CD4-positive, alpha-beta T cell treated with Interferon gamma for 1 hour (primary cell): ENCODE measurements around the gene TMUB1.

Experiments used
- DNase-seq: peaks from one replicate; pipeline ENCODE4 v3.0.0-alpha.2; 2020

The TMUB1 gene

GRCh38 chr7:151082141-151083070 lies 887 bp downstream of the TMUB1 start:
- DNase-seq: no peak

DNA sequence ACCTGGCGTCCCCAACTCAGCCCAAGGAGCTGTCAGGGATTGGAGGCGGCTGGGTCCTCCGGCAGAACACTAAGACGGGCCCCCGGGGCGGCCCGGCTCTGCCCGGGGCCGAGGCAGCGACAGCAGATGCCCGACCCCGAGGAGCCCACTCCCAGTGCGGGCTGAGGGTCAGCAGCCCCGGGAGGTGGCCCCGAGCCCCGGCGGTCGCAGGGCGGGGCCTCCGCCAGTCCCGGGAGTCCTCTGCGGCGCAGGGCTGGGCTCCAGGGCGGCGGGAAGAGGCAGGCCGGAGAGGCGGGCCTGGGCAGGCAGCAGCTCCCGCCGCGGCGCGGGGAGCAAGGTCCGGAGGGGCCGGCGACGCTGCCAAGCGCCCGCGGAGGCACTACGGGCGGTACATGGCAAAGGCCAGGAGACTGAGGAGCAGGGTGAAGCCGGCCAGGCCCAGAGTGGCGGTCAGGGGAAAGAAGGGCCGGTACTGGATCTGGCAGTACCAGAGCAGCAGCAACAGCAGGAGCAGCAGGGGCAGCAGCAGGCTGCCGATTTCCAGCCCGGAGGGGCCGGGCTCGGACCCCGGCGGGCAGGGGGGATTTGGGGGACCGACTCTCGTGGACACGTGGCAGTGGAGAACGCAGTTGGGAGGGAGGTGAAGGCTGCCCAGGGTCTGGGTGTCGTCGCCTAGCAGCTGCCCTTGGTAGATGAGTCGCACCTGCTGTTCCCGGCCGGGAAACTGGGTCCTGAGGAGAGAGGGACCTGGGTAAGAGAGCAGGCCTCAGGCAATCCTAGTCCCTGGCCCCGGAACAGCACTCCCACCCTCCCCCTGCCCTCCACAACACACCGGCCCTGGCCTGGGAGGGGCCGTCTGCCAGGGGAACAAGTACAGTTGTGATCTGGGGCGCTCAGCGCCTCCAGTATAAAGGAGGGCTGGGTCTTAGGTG lies 1.9 kb downstream of the TMUB1 start:
- DNase-seq: no peak

DNA sequence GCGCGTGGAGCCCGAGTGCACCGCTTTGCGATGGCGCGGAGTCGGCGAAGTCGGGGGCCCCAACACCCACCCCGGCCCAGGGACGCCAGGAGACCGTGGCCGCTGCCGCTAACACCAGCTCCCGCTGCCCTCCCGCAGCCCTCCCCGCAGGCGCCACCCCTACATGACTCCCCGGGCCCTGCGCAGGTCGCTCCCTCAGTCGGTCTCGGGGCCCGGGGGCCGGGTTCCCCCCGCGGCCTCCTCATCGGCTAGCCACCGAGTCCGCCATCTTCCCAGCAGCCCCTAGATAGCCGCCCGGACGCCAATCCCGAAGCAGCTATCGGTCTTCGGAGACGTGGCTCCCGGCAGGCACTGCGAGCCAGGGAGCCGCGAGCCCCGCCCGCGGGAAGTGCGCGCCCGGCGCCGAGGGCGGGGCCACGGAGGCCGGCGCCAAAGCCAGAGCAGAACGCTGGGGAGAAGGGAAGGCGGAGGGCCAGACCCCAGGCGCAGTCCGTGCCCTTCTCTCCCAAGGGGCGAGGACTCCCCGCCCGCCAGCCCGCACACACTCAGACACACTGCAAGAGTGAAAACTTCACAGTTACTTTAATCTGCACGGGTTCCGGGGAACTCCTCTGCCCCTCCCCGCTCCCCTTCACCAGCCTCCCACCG lies 2.6 kb downstream of the TMUB1 start, which contains the start of gene FASTK:
TSS of gene FASTK (minus strand) at position 288 of the 648 bp plus-strand sequence. CDS start at position 245, 43 bp downstream.
- DNase-seq: peak; percentile 89

- DNase-seq: no peak
Observed at GRCh38 chr7:151080067-151080521, 3.2 kb downstream of the TMUB1 start.

DNA sequence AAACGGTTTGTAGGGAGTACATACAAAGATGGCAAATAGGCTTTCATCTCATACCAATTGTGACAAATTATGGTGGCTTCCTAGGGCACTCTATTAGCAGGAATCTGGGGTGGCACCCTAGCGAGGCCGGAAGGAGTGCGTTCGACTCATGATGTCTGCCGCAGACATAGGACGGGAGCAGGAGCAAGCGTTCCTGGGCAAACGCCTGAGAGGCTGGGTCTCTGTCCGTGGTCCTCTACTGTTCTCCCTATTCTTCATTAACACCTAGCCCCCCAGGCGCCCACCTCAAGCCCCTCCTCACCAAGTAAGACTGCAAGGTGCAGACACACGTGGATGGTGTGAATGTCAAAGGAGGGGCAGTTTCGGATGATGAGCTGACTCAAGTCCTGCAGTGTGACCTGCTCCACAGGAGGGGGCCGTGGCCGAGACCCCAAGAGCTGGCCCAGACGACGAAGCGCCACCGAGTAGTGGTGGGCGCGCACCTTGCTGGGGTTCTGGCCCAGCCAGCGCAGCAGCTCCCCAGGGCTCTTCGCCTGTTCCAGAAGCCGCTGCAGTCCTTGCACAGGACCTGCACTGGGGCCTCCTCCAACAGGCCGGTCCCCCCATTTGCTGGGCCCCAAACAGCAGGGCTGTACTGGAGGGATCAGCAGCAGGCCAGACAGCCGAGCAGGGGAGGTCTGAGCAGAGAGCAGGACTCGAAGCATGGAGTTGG lies 3.9 kb downstream of the TMUB1 start:
- no peak for DNase-seq

- DNase-seq: no peak
Observed at GRCh38 chr7:151078233-151079040, 4.9 kb downstream of the TMUB1 start.

DNA sequence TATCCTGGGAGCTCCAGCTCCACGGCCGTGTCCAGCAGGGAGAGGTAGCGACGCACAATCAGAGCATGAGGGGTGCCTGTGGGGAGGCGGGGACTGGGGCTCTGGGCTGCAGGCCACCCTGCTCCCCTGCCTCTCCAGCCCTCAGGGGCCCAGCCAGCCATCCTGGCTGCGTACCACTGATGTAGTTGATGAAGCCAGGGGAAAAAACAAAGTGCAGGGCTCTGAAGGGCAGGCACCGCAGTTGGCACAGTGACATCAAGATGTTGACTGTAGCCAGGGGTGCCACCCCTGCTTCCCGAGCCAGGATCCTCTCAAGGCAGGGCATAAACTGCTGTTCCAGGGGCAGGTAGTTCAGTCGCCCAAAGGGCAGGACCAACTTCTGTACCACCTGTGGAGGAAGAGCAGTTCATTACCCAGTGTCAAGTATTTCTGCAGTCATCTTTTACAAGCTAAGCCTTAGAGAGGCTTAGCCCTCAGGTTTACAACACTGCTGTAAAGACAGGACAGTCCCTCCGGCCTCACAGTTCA lies 5.5 kb downstream of the TMUB1 start:
- DNase-seq: no peak

GRCh38 chr7:151076863-151077704 lies 6.2 kb downstream of the TMUB1 start:
- no peak for DNase-seq

DNA sequence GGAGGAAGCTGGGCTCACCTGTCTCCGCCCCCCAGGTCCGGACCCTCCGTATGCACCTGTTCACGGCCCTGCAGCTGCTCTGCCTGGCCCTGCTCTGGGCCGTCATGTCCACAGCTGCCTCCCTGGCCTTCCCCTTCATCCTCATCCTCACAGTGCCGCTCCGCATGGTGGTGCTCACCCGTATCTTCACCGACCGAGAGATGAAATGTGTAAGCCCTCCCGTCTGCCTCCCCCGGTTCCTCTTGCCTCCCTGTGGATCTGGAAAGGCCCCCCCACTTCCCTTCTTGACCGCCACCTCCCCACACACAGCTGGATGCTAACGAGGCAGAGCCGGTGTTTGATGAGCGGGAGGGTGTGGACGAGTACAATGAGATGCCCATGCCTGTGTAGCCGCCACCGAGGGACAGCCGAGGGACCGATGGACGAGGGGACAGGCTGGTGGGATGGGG lies 7.3 kb downstream of the TMUB1 start:
- no peak for DNase-seq

DNA sequence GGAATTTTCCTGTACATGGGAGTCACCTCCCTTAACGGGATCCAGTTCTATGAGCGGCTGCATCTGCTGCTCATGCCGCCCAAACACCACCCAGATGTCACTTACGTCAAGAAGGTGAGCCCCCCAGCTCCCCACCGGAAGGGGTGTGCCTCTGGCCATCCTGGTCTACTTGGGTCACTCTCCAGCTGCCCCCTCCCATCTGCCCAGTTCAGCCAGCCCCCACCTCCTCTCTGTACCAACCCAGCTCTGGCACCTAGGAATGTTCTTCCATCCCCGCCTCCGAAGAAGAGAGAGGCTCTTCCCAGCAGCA lies 7.7 kb downstream of the TMUB1 start:
- DNase-seq: no peak

GRCh38 chr7:151074817-151075661 lies 8.3 kb downstream of the TMUB1 start:
- no peak for DNase-seq

GRCh38 chr7:151073990-151074389 lies 9.3 kb downstream of the TMUB1 start:
- DNase-seq: no peak

- DNase-seq: no peak
Observed at GRCh38 chr7:151071032-151071866, 12.0 kb downstream of the TMUB1 start.

- no peak for DNase-seq
Observed at GRCh38 chr7:151070574-151070960, 12.7 kb downstream of the TMUB1 start.

DNA sequence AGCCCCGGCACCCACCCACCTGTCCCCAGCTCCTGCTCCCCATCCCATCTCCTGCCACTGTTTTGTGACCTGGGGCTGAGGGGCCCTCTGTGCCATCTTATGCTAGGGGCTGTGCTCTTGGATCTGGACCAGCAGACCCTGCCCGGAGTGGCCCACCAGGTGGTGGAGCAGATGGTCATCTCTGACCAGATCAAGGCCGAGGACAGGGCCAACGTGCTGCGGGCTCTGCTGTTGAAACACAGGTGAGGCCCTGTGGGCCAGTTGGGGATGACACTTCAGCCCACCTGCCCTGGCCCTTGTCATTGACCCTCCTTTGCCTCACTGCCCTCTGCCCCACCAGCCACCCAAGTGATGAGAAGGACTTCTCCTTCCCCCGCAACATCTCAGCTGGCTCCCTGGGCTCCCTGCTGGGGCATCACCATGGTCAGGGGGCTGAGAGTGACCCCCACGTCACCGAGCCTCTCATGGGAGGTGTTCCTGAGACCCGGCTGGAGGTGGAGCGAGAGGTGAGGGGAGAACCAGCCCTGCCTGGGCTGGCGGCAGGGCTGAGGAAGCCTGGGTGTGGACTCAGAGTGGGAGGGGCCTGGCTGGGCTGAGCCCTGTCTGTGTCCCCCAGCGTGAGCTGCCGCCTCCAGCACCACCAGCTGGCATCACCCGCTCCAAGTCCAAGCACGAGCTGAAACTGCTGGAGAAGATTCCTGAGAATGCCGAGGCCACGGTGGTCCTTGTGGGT lies 13.3 kb downstream of the TMUB1 start:
- no peak for DNase-seq

GRCh38 chr7:151068069-151068773 lies 15.1 kb downstream of the TMUB1 start:
- DNase-seq: no peak
